Mucosa of stomach (tissue), 1 donor: ENCODE measurements around the gene NUPR1.
"Not testable (repeated sequence)": the region's sequence is repeated elsewhere in the genome, so short reads cannot be mapped to it uniquely, and the experiment has no call there.

ENCODE experiments used
- H3K27me3 ChIP-seq: one replicate; pipeline ENCODE4 v1.7.0; 2013; ENCODE audit warnings: mild to moderate bottlenecking, low read length; ENCODE audit not compliant: control insufficient read depth, insufficient read depth
- H3K36me3 ChIP-seq: one replicate; pipeline ENCODE4 v1.7.0; 2013; ENCODE audit warnings: low read length; ENCODE audit not compliant: control insufficient read depth, insufficient read depth
- H3K4me1 ChIP-seq: one replicate; pipeline ENCODE4 v1.7.0; 2013; ENCODE audit warnings: mild to moderate bottlenecking, low read length; ENCODE audit not compliant: control insufficient read depth, insufficient read depth
- H3K4me3 ChIP-seq: one replicate; pipeline ENCODE4 v1.7.0; 2013; ENCODE audit warnings: low read length
- H3K9ac ChIP-seq: one replicate; pipeline ENCODE4 v1.7.0; 2013; ENCODE audit warnings: mild to moderate bottlenecking, low read length, moderate library complexity
- H3K9me3 ChIP-seq: one replicate; pipeline ENCODE4 v1.7.0; 2013; ENCODE audit warnings: mild to moderate bottlenecking, low read length, moderate library complexity; ENCODE audit not compliant: control insufficient read depth
- donor health status: Pancreatic carcinoma.

Gene NUPR1

GRCh38 chr16:28532940-28533647, 5.7 kb downstream of the NUPR1 start:
- H3K27me3 ChIP-seq: no peaks in the 10 kb centered on the region
- H3K4me1 ChIP-seq: peaks cover 25% of the 10 kb centered on the region
- H3K36me3 ChIP-seq: no peaks in the 10 kb centered on the region
- H3K9ac ChIP-seq: no peak overlapping the region
- H3K4me3 ChIP-seq: no peak overlapping the region
- no peaks in the 10 kb centered on the region for H3K9me3 ChIP-seq

- H3K36me3 ChIP-seq: no peaks in the 10 kb centered on the region
- no peaks in the 10 kb centered on the region for H3K9me3 ChIP-seq
- H3K27me3 ChIP-seq: no peaks in the 10 kb centered on the region
- H3K4me1 ChIP-seq: peaks cover 29% of the 10 kb centered on the region
- no peak overlapping the region for H3K4me3 ChIP-seq
- no peak overlapping the region for H3K9ac ChIP-seq
Measured at GRCh38 chr16:28531777-28532744, 6.7 kb downstream of the NUPR1 start.

- Histone ChIP-seq H3K4me3 (no peak overlapping the region), H3K36me3 (no peaks in the 10 kb centered on the region), H3K4me1 (peaks cover 29% of the 10 kb centered on the region), H3K9ac (no peak overlapping the region), H3K9me3 (no peaks in the 10 kb centered on the region), H3K27me3 (no peaks in the 10 kb centered on the region)
Measured at GRCh38 chr16:28529124-28529523, 9.7 kb downstream of the NUPR1 start.

- Histone ChIP-seq H3K4me3 (no peak overlapping the region), H3K27me3 (no peaks in the 10 kb centered on the region), H3K9ac (no peak overlapping the region), H3K9me3 (no peaks in the 10 kb centered on the region), H3K4me1 (peaks cover 29% of the 10 kb centered on the region), H3K36me3 (no peaks in the 10 kb centered on the region)
Measured at GRCh38 chr16:28528463-28528867, 10.3 kb downstream of the NUPR1 start.

- Histone ChIP-seq H3K4me1 (peaks cover 27% of the 10 kb centered on the region), H3K36me3 (no peaks in the 10 kb centered on the region), H3K27me3 (no peaks in the 10 kb centered on the region), H3K4me3 (no peak overlapping the region), H3K9ac (no peak overlapping the region), H3K9me3 (no peaks in the 10 kb centered on the region)
Measured at GRCh38 chr16:28527985-28528384, 10.8 kb downstream of the NUPR1 start.

GRCh38 chr16:28527100-28527785, 11.5 kb downstream of the NUPR1 start:
- not testable (repeated sequence) for H3K27me3 ChIP-seq, H3K36me3 ChIP-seq, H3K9ac ChIP-seq, H3K9me3 ChIP-seq, H3K4me3 ChIP-seq
- peaks cover 21% of the 10 kb centered on the region for H3K4me1 ChIP-seq

GRCh38 chr16:28526201-28527099, 12.3 kb downstream of the NUPR1 start:
- Histone ChIP-seq H3K9ac (no peak overlapping the region), H3K4me1 (peaks cover 15% of the 10 kb centered on the region), H3K4me3 (no peak overlapping the region), H3K36me3 (no peaks in the 10 kb centered on the region), H3K9me3 (no peaks in the 10 kb centered on the region), H3K27me3 (no peaks in the 10 kb centered on the region)

GRCh38 chr16:28524681-28525171, 14.0 kb downstream of the NUPR1 start:
- no peak overlapping the region for H3K9ac ChIP-seq
- peaks cover 15% of the 10 kb centered on the region for H3K4me1 ChIP-seq
- no peaks in the 10 kb centered on the region for H3K27me3 ChIP-seq
- no peaks in the 10 kb centered on the region for H3K36me3 ChIP-seq
- no peak overlapping the region for H3K4me3 ChIP-seq
- H3K9me3 ChIP-seq: no peaks in the 10 kb centered on the region

- Histone ChIP-seq H3K9ac (no peak overlapping the region), H3K36me3 (no peaks in the 10 kb centered on the region), H3K4me3 (no peak overlapping the region), H3K27me3 (no peaks in the 10 kb centered on the region), H3K4me1 (peaks cover 2% of the 10 kb centered on the region), H3K9me3 (no peaks in the 10 kb centered on the region)
Measured at GRCh38 chr16:28522792-28523191, 16.0 kb downstream of the NUPR1 start.

GRCh38 chr16:28521436-28521835, 17.3 kb downstream of the NUPR1 start:
- no peak overlapping the region for H3K9ac ChIP-seq
- no peaks in the 10 kb centered on the region for H3K27me3 ChIP-seq
- no peaks in the 10 kb centered on the region for H3K9me3 ChIP-seq
- H3K4me1 ChIP-seq: no peaks in the 10 kb centered on the region
- H3K36me3 ChIP-seq: no peaks in the 10 kb centered on the region
- no peak overlapping the region for H3K4me3 ChIP-seq

GRCh38 chr16:28520672-28521071, 18.1 kb downstream of the NUPR1 start:
- no peaks in the 10 kb centered on the region for H3K27me3 ChIP-seq
- no peak overlapping the region for H3K9ac ChIP-seq
- no peaks in the 10 kb centered on the region for H3K36me3 ChIP-seq
- no peaks in the 10 kb centered on the region for H3K9me3 ChIP-seq
- no peak overlapping the region for H3K4me3 ChIP-seq
- no peaks in the 10 kb centered on the region for H3K4me1 ChIP-seq
